Natural killer cell (primary cell): ENCODE results near the gene SYNPO. TPM values are rescaled to one million over a fixed set of nuclear protein-coding genes. Genes with fewer than 3 reads are reported as not detected.

Source experiments
- ATAC-seq, 3 donors: fragments of 150-1000 bp in 2 of 3; fragments of 200-7000 bp in 1 of 3; cut with Tn5 transposase; 1 replicate in 1 of 3; 2 replicates in 2 of 3; pipeline ENCODE4 v1.10.0; 2021; ENCODE audit warnings: mild to moderate bottlenecking in 2 of 3, moderate library complexity in 2 of 3
- DNase-seq, 2 donors: peaks; one replicate each; pipeline versions ENCODE4 v3.0.0 to v3.0.0-alpha.2; 2013 to 2021; ENCODE audit warnings: mixed read lengths in 1 of 2
- H3K27ac ChIP-seq: one replicate; pipeline ENCODE4 v1.5.1; 2013; ENCODE audit warnings: mild to moderate bottlenecking, low read length
- H3K27me3 ChIP-seq: one replicate; pipeline ENCODE4 v1.6.1; 2013; ENCODE audit warnings: low read length; ENCODE audit not compliant: control insufficient read depth, insufficient read depth
- H3K36me3 ChIP-seq: one replicate; pipeline ENCODE4 v1.6.1; 2013; ENCODE audit warnings: low read length; ENCODE audit not compliant: control insufficient read depth, insufficient read depth
- H3K4me1 ChIP-seq: one replicate; pipeline ENCODE4 v1.6.1; 2013; ENCODE audit warnings: low read length; ENCODE audit not compliant: control insufficient read depth, insufficient read depth
- H3K4me3 ChIP-seq: one replicate; pipeline ENCODE4 v1.5.1; 2013; ENCODE audit warnings: low read length
- H3K9me3 ChIP-seq: one replicate; pipeline ENCODE4 v1.6.1; 2013; ENCODE audit warnings: low read length; ENCODE audit not compliant: control insufficient read depth, insufficient read depth
- H3K27ac Mint-ChIP-seq, 2 donors: one replicate each; pipeline ENCODE4 v1.8.0; 2022; ENCODE audit warnings: mild to moderate bottlenecking in 2 of 2, mixed read lengths in 2 of 2, moderate library complexity in 1 of 2
- H3K27me3 Mint-ChIP-seq, 2 donors: one replicate each; pipeline ENCODE4 v1.8.0; 2022; ENCODE audit warnings: low read depth in 2 of 2, mixed read lengths in 2 of 2
- H3K36me3 Mint-ChIP-seq: one replicate; pipeline ENCODE4 v1.8.0; 2022; ENCODE audit warnings: mixed read lengths
- H3K4me1 Mint-ChIP-seq, 2 donors: one replicate each; pipeline ENCODE4 v1.8.0; 2022; ENCODE audit warnings: mixed read lengths in 2 of 2
- H3K4me3 Mint-ChIP-seq: one replicate; pipeline ENCODE4 v1.8.0; 2022; ENCODE audit warnings: mild to moderate bottlenecking, moderate library complexity, mixed read lengths
- H3K9me3 Mint-ChIP-seq, 2 donors: one replicate each; pipeline ENCODE4 v1.8.0; 2022; ENCODE audit warnings: mixed read lengths in 2 of 2
- WGBS: methylation state at CpG from one replicate; pipeline ENCODE4 v1.1.7; 2013; ENCODE audit warnings: missing lambda C conversion rate; ENCODE audit not compliant: insufficient coverage; 5-methylcytosine and 5-hydroxymethylcytosine counted together
- intact Hi-C: fragments of 100-400 bp; cut with micrococcal nuclease; formaldehyde crosslinking; loops from one replicate; pipeline ENCODE4 v1.14.2; 2022
- total RNA-seq, 4 donors: library from RNA; stranded (reverse); fragments of 120-200 nt in 1 of 4; gene quantifications; one replicate each; pipeline versions ENCODE4 v1.2.3 to v1.2.4, GENCODE V29; 2013 to 2022
- TF ChIP-seq, protein P1 (sequence below): fragments of 200-600 bp; IDR thresholded peaks from one replicate; pipeline ENCODE4 v1.8.0; 2022; ENCODE audit warnings: antibody characterized with exemption

SYNPO gene
- total RNA-seq, 3 donors from 2014 or later (not counting 1 experiment from before 2014, with no cell fraction given): 0.16 to 0.48 TPM; not detected in 1

GRCh38 chr5:150647275-150648251, 7.1 kb downstream of the SYNPO start:
- H3K9me3 Mint-ChIP-seq: no peaks in the 10 kb centered on the region
- H3K4me3 Mint-ChIP-seq: no peak overlapping the region
- Histone ChIP-seq H3K9me3 (no peaks in the 10 kb centered on the region), H3K27me3 (no peaks in the 10 kb centered on the region), H3K4me3 (no peak overlapping the region), H3K27ac (no peak overlapping the region), H3K36me3 (no peaks in the 10 kb centered on the region), H3K4me1 (no peaks in the 10 kb centered on the region)
- intact Hi-C loops: no loop called here
- no peaks in the 10 kb centered on the region for H3K36me3 Mint-ChIP-seq
- no peak for ATAC-seq
- WGBS: 89% methylated on average over 25 of the region's 25 CpGs
- no peak overlapping the region for H3K27ac Mint-ChIP-seq
- DNase-seq: no peak
- H3K4me1 Mint-ChIP-seq: no peaks in the 10 kb centered on the region
- TF ChIP-seq, protein P1, sequence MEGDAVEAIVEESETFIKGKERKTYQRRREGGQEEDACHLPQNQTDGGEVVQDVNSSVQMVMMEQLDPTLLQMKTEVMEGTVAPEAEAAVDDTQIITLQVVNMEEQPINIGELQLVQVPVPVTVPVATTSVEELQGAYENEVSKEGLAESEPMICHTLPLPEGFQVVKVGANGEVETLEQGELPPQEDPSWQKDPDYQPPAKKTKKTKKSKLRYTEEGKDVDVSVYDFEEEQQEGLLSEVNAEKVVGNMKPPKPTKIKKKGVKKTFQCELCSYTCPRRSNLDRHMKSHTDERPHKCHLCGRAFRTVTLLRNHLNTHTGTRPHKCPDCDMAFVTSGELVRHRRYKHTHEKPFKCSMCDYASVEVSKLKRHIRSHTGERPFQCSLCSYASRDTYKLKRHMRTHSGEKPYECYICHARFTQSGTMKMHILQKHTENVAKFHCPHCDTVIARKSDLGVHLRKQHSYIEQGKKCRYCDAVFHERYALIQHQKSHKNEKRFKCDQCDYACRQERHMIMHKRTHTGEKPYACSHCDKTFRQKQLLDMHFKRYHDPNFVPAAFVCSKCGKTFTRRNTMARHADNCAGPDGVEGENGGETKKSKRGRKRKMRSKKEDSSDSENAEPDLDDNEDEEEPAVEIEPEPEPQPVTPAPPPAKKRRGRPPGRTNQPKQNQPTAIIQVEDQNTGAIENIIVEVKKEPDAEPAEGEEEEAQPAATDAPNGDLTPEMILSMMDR: no peak
- peaks cover 6% of the 10 kb centered on the region in 2 donors for H3K27me3 Mint-ChIP-seq

DNA sequence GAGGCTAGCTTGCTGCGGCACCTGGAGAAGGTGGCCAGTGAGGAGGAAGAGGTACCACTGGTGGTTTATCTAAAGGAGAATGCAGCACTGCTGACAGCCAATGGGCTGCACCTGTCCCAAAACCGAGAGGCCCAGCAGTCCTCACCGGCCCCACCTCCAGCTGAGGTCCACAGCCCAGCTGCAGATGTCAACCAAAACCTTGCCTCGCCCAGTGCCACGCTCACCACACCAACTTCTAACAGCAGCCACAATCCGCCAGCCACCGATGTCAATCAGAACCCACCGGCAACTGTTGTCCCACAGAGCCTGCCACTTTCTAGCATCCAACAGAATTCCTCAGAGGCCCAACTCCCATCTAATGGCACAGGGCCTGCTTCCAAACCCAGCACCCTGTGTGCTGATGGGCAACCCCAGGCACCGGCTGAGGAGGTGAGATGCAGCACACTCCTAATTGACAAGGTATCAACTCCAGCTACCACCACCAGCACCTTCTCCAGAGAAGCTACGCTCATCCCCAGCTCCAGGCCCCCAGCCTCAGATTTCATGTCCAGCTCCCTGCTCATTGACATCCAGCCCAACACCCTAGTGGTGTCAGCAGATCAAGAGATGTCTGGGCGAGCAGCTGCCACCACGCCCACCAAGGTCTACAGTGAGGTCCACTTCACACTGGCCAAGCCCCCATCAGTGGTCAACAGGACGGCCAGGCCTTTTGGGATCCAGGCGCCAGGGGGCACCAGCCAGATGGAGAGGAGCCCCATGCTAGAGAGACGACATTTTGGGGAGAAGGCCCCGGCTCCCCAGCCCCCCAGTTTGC, 8.0 kb downstream of the SYNPO start:
- DNase-seq: no peak
- no peaks in the 10 kb centered on the region for H3K9me3 ChIP-seq
- H3K27ac Mint-ChIP-seq: no peak overlapping the region
- no peaks in the 10 kb centered on the region for H3K27me3 ChIP-seq
- H3K9me3 Mint-ChIP-seq: no peaks in the 10 kb centered on the region
- no peak for ATAC-seq
- H3K27me3 Mint-ChIP-seq: peaks cover 6% of the 10 kb centered on the region in 2 donors
- no peak overlapping the region for H3K4me3 Mint-ChIP-seq
- H3K4me1 ChIP-seq: no peaks in the 10 kb centered on the region
- TF ChIP-seq, protein P1: no peak
- no peaks in the 10 kb centered on the region for H3K4me1 Mint-ChIP-seq
- 74% methylated on average over 16 of the region's 16 CpGs for WGBS
- intact Hi-C loops: no loop called here
- no peak overlapping the region for H3K4me3 ChIP-seq
- no peak overlapping the region for H3K27ac ChIP-seq
- H3K36me3 Mint-ChIP-seq: no peaks in the 10 kb centered on the region
- no peaks in the 10 kb centered on the region for H3K36me3 ChIP-seq

GRCh38 chr5:150649108-150650020, 8.9 kb downstream of the SYNPO start:
- no peaks in the 10 kb centered on the region for H3K36me3 Mint-ChIP-seq
- no peaks in the 10 kb centered on the region for H3K4me1 Mint-ChIP-seq
- H3K4me1 ChIP-seq: no peaks in the 10 kb centered on the region
- ATAC-seq (no peak), DNase-seq (no peak)
- no peaks in the 10 kb centered on the region for H3K9me3 ChIP-seq
- H3K27me3 Mint-ChIP-seq: peaks cover 6% of the 10 kb centered on the region in 2 donors
- 93% methylated on average over 46 of the region's 46 CpGs for WGBS
- no peak overlapping the region for H3K27ac Mint-ChIP-seq
- no peaks in the 10 kb centered on the region for H3K36me3 ChIP-seq
- no peak overlapping the region for H3K27ac ChIP-seq
- intact Hi-C loops: no loop called here
- no peak overlapping the region for H3K4me3 ChIP-seq
- TF ChIP-seq, protein P1: no peak
- H3K27me3 ChIP-seq: no peaks in the 10 kb centered on the region
- H3K9me3 Mint-ChIP-seq: no peaks in the 10 kb centered on the region
- H3K4me3 Mint-ChIP-seq: no peak overlapping the region
